ENCODE results near the gene OR10P1.

DNA sequence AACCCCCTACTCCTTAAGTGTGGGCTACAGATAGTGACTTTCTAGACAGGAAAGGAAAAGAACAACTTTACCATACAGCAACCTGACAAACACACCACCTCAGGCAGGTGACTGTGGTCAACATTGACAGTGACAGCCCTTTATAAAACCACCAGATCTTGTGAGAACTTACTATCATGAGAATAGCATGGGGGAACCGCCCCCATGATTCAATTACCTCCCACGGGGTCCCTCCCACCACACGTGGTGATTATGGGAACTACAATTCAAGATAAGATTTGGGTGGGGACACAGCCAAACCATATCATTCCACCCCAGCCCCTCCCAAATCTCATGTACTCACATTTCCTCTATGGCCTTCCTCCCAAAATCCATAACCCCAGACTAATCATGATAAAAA, 16.3 kb downstream of the OR10P1 start:
- TF ChIP-seq, protein P1, sequence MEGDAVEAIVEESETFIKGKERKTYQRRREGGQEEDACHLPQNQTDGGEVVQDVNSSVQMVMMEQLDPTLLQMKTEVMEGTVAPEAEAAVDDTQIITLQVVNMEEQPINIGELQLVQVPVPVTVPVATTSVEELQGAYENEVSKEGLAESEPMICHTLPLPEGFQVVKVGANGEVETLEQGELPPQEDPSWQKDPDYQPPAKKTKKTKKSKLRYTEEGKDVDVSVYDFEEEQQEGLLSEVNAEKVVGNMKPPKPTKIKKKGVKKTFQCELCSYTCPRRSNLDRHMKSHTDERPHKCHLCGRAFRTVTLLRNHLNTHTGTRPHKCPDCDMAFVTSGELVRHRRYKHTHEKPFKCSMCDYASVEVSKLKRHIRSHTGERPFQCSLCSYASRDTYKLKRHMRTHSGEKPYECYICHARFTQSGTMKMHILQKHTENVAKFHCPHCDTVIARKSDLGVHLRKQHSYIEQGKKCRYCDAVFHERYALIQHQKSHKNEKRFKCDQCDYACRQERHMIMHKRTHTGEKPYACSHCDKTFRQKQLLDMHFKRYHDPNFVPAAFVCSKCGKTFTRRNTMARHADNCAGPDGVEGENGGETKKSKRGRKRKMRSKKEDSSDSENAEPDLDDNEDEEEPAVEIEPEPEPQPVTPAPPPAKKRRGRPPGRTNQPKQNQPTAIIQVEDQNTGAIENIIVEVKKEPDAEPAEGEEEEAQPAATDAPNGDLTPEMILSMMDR (IDR thresholded peaks at IDR 0.05): no peak
- TF ChIP-seq POLR2AphosphoS5 (IDR thresholded peaks at IDR 0.05): no peak

Data from prostate gland (tissue), 2 donors.